ENCODE data around the gene BLID.

GRCh38 chr11:122144752-122145151 is 28.7 kb upstream of the BLID start:
- TF ChIP-seq EZH2 (IDR thresholded peaks at IDR 0.05; ENCODE audit: borderline replicate concordance, low read length) (no peak), CTCF (conservative IDR thresholded peaks at IDR 0.05 in 1 of 2, IDR thresholded peaks at IDR 0.05 in 1 of 2; ENCODE audit: extremely low read depth in 1 of 2, insufficient read depth in 1 of 2, low read depth in 1 of 2, low read length in 2 of 2) (no peak)
